K562 (cell line): ENCODE measurements around the gene CCNL2. TPM values are rescaled to one million over a fixed set of nuclear protein-coding genes. Genes with fewer than 3 reads are reported as not detected.

Experiments used
- ATAC-seq: fragments of 200-7000 bp; cut with Tn5 transposase; 3 replicates; pipeline ENCODE4 v1.9.1; 2020; ENCODE audit warnings: moderate library complexity
- BruUV-seq: library from RNA; stranded (reverse); fragments of 400-500 nt; replicated peaks from 2 replicates; lab custom pipeline; 2021; lab: Mats Ljungman, UMichigan
- CTCF ChIA-PET: fragments of 300-600 bp; formaldehyde crosslinking; extraction: SDS; loops from one replicate; lab custom pipeline; 2021; ENCODE audit warnings: low intra/inter-chr PET ratio; lab: Yijun Ruan, JAX
- POLR2A ChIA-PET: fragments of 300-600, 350-650 bp; sonication (Branson Sonifier 250); formaldehyde crosslinking; extraction: SDS; loops from one replicate; lab custom pipeline; 2021; ENCODE audit warnings: antibody characterized with exemption, inconsistent platforms; lab: Yijun Ruan, JAX
- DNase-seq, 4 experiments: peaks; one replicate each; pipeline versions ENCODE4 v3.0.0 to v3.0.0-alpha.2; 2011 to 2018; ENCODE audit warnings: low spot score in 3 of 4, mixed read lengths in 3 of 4; ENCODE audit errors: extremely low read depth in 1 of 4
- FAIRE-seq: peaks from 2 replicates; lab custom pipeline; 2011; peaks lifted over from hg19 to GRCh38; lab: Jason Lieb, UNC
- H2AFZ ChIP-seq: 2 replicates; pipeline ENCODE4 v1.6.0; 2011; ENCODE audit warnings: low read depth, low read length, control low read depth, inconsistent platforms
- H3K27ac ChIP-seq: fragments of 200-600 bp; 3 replicates; pipeline ENCODE4 v1.8.0; 2011; ENCODE audit warnings: low read depth, mild to moderate bottlenecking, control low read depth, inconsistent platforms, low read length, moderate library complexity, mixed read lengths; ENCODE audit errors: extremely low read depth
- H3K27me3 ChIP-seq, 2 experiments: fragments of 300-600 bp in 1 of 2; 2 replicates in 1 of 2; 3 replicates in 1 of 2; pipeline versions ENCODE4 v1.6.0 to v1.8.0; 2011; ENCODE audit warnings: inconsistent platforms in 2 of 2, low read length in 2 of 2, mild to moderate bottlenecking in 1 of 2, mixed read lengths in 1 of 2, moderate library complexity in 1 of 2; ENCODE audit not compliant: control insufficient read depth in 2 of 2, insufficient read depth in 2 of 2
- H3K36me3 ChIP-seq: fragments of 300-600 bp; 3 replicates; pipeline ENCODE4 v1.8.0; 2011; ENCODE audit warnings: mild to moderate bottlenecking, low read length, inconsistent platforms; ENCODE audit not compliant: control insufficient read depth, insufficient read depth
- H3K4me1 ChIP-seq, 2 experiments: fragments of 200-600 bp in 1 of 2; replicated peaks in 1 of 2; 2 replicates in 1 of 2; 3 replicates in 1 of 2; pipeline versions ENCODE4 v1.5.1 to v1.8.0; 2011; ENCODE audit warnings: inconsistent platforms in 2 of 2, low read length in 2 of 2, mild to moderate bottlenecking in 1 of 2, mixed read lengths in 1 of 2, moderate library complexity in 1 of 2; ENCODE audit not compliant: control insufficient read depth in 2 of 2, insufficient read depth in 2 of 2
- H3K4me2 ChIP-seq: 2 replicates; pipeline ENCODE4 v1.6.1; 2011; ENCODE audit warnings: low read length, control low read depth, inconsistent platforms, mixed read lengths; ENCODE audit not compliant: insufficient read depth
- H3K4me3 ChIP-seq: fragments of 200-600 bp; sonication (generic), shearing (Covaris generic); 2 replicates; pipeline ENCODE4 v1.5.1; 2016; ENCODE audit warnings: control low read depth, inconsistent platforms
- H3K79me2 ChIP-seq: fragments of 200-600 bp; 3 replicates; pipeline ENCODE4 v1.8.0; 2011; ENCODE audit warnings: low read length, inconsistent platforms; ENCODE audit not compliant: control insufficient read depth, insufficient read depth
- H3K9ac ChIP-seq, 2 experiments: 2 replicates each; pipeline versions ENCODE4 v1.6.0 to v1.6.1; 2011; ENCODE audit warnings: low read depth in 2 of 2, low read length in 2 of 2, control low read depth in 1 of 2, inconsistent platforms in 1 of 2, mild to moderate bottlenecking in 1 of 2, mixed read lengths in 1 of 2; ENCODE audit not compliant: insufficient read depth in 1 of 2
- H3K9me1 ChIP-seq: one replicate; pipeline ENCODE4 v1.6.0; 2011; ENCODE audit warnings: inconsistent platforms, mild to moderate bottlenecking, low read length, moderate library complexity; ENCODE audit not compliant: control insufficient read depth, insufficient read depth
- H3K9me3 ChIP-seq: replicated peaks from 2 replicates; pipeline ENCODE4 v1.5.1; 2011; ENCODE audit warnings: low read depth, low read length, inconsistent platforms; ENCODE audit not compliant: control insufficient read depth, insufficient read depth
- H4K20me1 ChIP-seq: replicated peaks from 2 replicates; pipeline ENCODE4 v1.6.1; 2011; ENCODE audit warnings: low read length, inconsistent platforms, mixed read lengths; ENCODE audit not compliant: control insufficient read depth, insufficient read depth
- CHD1 ChIP-seq: fragments of 200-600 bp; sonication (generic); IDR thresholded peaks from one replicate; pipeline ENCODE4 v1.6.1; 2012; ENCODE audit warnings: mild to moderate bottlenecking, moderate library complexity, low read length, inconsistent platforms
- JUNB ChIP-seq: fragments of 450-650 bp; formaldehyde crosslinking; conservative IDR thresholded peaks from 2 replicates; pipeline ENCODE4 v1.4.0; 2020; ENCODE audit warnings: mild to moderate bottlenecking
- JUND ChIP-seq, 2 experiments: IDR thresholded peaks; 2 replicates in 1 of 2; 3 replicates in 1 of 2; pipeline ENCODE4 v1.6.1; 2011; ENCODE audit warnings: borderline replicate concordance in 2 of 2, low read depth in 2 of 2, low read length in 2 of 2, improper control_type of control experiment in 1 of 2, missing biosample characterization in 1 of 2, missing genetic modification characterization in 1 of 2, missing genetic modification reagents in 1 of 2
- KAT8 ChIP-seq: fragments of 450-650 bp; IDR thresholded peaks from 2 replicates; pipeline ENCODE4 v1.6.1; 2016; ENCODE audit warnings: low read depth, mild to moderate bottlenecking
- LCOR ChIP-seq: sonication (generic); formaldehyde crosslinking; IDR thresholded peaks from 2 replicates; pipeline ENCODE4 v1.8.0; 2022; ENCODE audit warnings: mild to moderate bottlenecking, missing genetic modification reagents
- SNIP1 ChIP-seq: fragments of 450-650 bp; IDR thresholded peaks from 2 replicates; pipeline ENCODE4 v1.7.1; 2017; ENCODE audit warnings: low read depth, mild to moderate bottlenecking
- ZNF384 ChIP-seq: IDR thresholded peaks from 2 replicates; pipeline ENCODE4 v1.6.1; 2012; ENCODE audit warnings: low read depth, low read length, improper control_type of control experiment
- WGBS: fragments of 100-300 bp; shearing (Covaris generic); methylation state at CpG from one replicate; pipeline ENCODE4 v1.1.6; 2016; ENCODE audit warnings: low coverage, mixed read lengths; ENCODE audit not compliant: insufficient coverage; ENCODE audit errors: missing lambda C conversion rate; 5-methylcytosine and 5-hydroxymethylcytosine counted together
- in situ Hi-C: fragments of 300-500 bp; cut with MboI; formaldehyde crosslinking; loops from 4 replicates; pipeline ENCODE4 v1.15.0; 2018; ENCODE audit warnings: inconsistent platforms, mixed read lengths
- intact Hi-C: fragments of 100-400 bp; cut with micrococcal nuclease; formaldehyde crosslinking; loops from 2 replicates; pipeline ENCODE4 v1.14.2; 2022
- polyA plus RNA-seq, 8 experiments: library from polyadenylated mRNA; depleted of rRNA in 4 of 8; stranded (reverse) in 5 of 8; unstranded in 3 of 8; fragments of >200 nt; fragmentation: Nextera tagmentation in 2 of 8; fragmentation: Illumina TruSeq in 1 of 8; extraction: Ambion mirVana in 2 of 8; extraction: Trizol in 1 of 8; gene quantifications; 2 replicates each; pipeline versions ENCODE4 v1.2.1 to v1.2.3, GENCODE V29; 2011 to 2014; ENCODE audit warnings: inconsistent platforms in 1 of 8, missing spikeins in 1 of 8
- total RNA-seq, 7 experiments: library from RNA; depleted of rRNA in 6 of 7; stranded (reverse); fragments of >200 nt in 6 of 7; fragmentation: Illumina TruSeq in 2 of 7; extraction: Trizol in 2 of 7; gene quantifications; 2 replicates each; pipeline versions ENCODE4 v1.2.1 to v1.2.3, GENCODE V29; 2011 to 2021; ENCODE audit warnings: low replicate concordance in 1 of 7
- TF ChIP-seq, protein P1 (sequence below), 2 experiments: fragments of 450-650 bp; formaldehyde crosslinking in 1 of 2; IDR thresholded peaks; 2 replicates each; pipeline versions ENCODE4 v1.4.0 to v1.6.1; 2014 to 2020; ENCODE audit warnings: mild to moderate bottlenecking in 2 of 2, borderline replicate concordance in 1 of 2, low read depth in 1 of 2
- TF ChIP-seq, protein P2 (sequence below): fragments of 250-450 bp; sonication (Bioruptor Pico); IDR thresholded peaks from 2 replicates; pipeline ENCODE4 v1.8.0; 2021; ENCODE audit warnings: moderate library complexity, mild to moderate bottlenecking, inconsistent platforms
- TF ChIP-seq, protein P3 (sequence below): fragments of 250-450 bp; sonication (Bioruptor Pico); IDR thresholded peaks from 2 replicates; pipeline ENCODE4 v1.8.0; 2021; ENCODE audit warnings: moderate library complexity, mild to moderate bottlenecking, inconsistent platforms

Gene CCNL2
- total and polyA plus RNA-seq, 9 of the 15 experiments (the other 6 are each of a cell fraction or from before 2014, with no cell fraction given) = 2.8 to 287 (median 94.5) TPM

DNA sequence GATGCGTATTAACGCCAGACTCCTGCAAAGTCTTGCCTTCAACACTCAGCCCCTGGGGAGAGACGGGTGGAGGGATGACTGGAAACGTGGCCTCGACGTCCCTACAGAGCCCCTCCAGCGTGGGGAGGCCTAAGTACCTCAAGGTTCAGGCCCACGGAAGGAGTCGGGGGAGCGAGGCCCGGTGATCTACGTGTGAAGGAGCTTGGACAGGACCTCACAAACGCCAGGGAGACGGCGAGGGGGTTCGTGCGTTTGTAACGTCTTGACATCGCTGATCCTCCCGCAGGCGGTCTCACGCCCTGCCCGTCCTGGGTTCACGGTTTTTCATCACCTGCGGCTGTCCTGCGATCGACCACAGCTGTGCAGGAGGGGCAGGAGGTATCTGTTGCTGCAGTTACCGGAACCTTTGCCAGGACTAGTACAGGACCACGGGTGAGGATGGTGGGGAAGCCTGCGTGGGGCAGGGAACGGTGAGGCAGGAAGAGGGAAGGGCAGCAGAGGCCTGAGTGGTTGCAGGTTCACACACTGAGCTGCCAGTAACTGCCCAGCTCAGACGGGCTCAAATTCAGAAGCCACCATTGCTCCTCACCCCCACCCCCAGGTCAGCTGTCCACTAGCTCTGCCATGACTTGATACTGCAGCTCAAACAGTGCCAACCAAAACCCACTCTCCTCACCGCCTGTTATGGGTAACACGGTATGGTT is 889 bp upstream of the CCNL2 start:
- H3K4me2 ChIP-seq = peak overlapping the region; percentile 97
- peaks cover 8% of the 10 kb centered on the region for H3K9me1 ChIP-seq
- peaks cover 14% of the 10 kb centered on the region for H4K20me1 ChIP-seq
- DNase-seq = no peak
- peak overlapping the region; percentile 100 for H3K4me3 ChIP-seq
- in situ Hi-C loops = no loop called here
- H3K4me1 ChIP-seq = peaks cover 19 to 48% of the 10 kb centered on the region in 2 experiments
- ChIA-PET CTCF (interaction anchor here (0.5 kb wide), 1 partner anchor 33 kb away, joined by 3 read pairs; no protein-coding TSS in a partner anchor), POLR2A (interaction anchor here (0.6 to 4.5 kb wide), 12 partner anchors 7 to 272 kb away, joined by 3 to 41 read pairs (median 4); partner anchors contain the start of genes AURKAIP1 and MRPL20)
- H3K79me2 ChIP-seq = peaks cover 77% of the 10 kb centered on the region
- H2AFZ ChIP-seq = peak overlapping the region; percentile 92
- BruUV-seq = TSS peak; percentile 69
- FAIRE-seq = no peak
- no peaks in the 10 kb centered on the region for H3K27me3 ChIP-seq
- H3K27ac ChIP-seq = peak overlapping the region; percentile 98
- WGBS = 3% methylated on average over 34 of the region's 34 CpGs
- peaks cover 77% of the 10 kb centered on the region for H3K36me3 ChIP-seq
- ATAC-seq = peak; percentile 1
- H3K9me3 ChIP-seq = no peaks in the 10 kb centered on the region
- peak overlapping the region; percentile 96 to 99 for H3K9ac ChIP-seq
- intact Hi-C loops = loop anchor here (10.0 kb wide), 1 partner anchor 115 kb away; the partner anchor contains the start of gene ATAD3A
- TF ChIP-seq CHD1 (peak; percentile 74), JUND (IDR thresholded peaks at IDR 0.05; ENCODE audit: borderline replicate concordance, low read depth, low read length) (no peak), JUND (tag; IDR thresholded peaks at IDR 0.05; ENCODE audit: borderline replicate concordance, low read depth, low read length) (no peak), SNIP1 (no peak), ZNF384 (no peak), JUNB (no peak), LCOR (CRISPR knock-in tag) (no peak), KAT8 (no peak)
- TF ChIP-seq, protein P1, sequence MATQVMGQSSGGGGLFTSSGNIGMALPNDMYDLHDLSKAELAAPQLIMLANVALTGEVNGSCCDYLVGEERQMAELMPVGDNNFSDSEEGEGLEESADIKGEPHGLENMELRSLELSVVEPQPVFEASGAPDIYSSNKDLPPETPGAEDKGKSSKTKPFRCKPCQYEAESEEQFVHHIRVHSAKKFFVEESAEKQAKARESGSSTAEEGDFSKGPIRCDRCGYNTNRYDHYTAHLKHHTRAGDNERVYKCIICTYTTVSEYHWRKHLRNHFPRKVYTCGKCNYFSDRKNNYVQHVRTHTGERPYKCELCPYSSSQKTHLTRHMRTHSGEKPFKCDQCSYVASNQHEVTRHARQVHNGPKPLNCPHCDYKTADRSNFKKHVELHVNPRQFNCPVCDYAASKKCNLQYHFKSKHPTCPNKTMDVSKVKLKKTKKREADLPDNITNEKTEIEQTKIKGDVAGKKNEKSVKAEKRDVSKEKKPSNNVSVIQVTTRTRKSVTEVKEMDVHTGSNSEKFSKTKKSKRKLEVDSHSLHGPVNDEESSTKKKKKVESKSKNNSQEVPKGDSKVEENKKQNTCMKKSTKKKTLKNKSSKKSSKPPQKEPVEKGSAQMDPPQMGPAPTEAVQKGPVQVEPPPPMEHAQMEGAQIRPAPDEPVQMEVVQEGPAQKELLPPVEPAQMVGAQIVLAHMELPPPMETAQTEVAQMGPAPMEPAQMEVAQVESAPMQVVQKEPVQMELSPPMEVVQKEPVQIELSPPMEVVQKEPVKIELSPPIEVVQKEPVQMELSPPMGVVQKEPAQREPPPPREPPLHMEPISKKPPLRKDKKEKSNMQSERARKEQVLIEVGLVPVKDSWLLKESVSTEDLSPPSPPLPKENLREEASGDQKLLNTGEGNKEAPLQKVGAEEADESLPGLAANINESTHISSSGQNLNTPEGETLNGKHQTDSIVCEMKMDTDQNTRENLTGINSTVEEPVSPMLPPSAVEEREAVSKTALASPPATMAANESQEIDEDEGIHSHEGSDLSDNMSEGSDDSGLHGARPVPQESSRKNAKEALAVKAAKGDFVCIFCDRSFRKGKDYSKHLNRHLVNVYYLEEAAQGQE (IDR thresholded peaks at IDR 0.05; ENCODE audit: borderline replicate concordance) = no peak
- TF ChIP-seq, protein P1 (CRISPR knock-in tag; IDR thresholded peaks at IDR 0.05; ENCODE audit: low read depth) = no peak
- TF ChIP-seq, protein P2, sequence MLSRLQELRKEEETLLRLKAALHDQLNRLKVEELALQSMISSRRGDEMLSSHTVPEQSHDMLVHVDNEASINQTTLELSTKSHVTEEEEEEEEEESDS (CRISPR knock-in tag) = no peak
- TF ChIP-seq, protein P3, sequence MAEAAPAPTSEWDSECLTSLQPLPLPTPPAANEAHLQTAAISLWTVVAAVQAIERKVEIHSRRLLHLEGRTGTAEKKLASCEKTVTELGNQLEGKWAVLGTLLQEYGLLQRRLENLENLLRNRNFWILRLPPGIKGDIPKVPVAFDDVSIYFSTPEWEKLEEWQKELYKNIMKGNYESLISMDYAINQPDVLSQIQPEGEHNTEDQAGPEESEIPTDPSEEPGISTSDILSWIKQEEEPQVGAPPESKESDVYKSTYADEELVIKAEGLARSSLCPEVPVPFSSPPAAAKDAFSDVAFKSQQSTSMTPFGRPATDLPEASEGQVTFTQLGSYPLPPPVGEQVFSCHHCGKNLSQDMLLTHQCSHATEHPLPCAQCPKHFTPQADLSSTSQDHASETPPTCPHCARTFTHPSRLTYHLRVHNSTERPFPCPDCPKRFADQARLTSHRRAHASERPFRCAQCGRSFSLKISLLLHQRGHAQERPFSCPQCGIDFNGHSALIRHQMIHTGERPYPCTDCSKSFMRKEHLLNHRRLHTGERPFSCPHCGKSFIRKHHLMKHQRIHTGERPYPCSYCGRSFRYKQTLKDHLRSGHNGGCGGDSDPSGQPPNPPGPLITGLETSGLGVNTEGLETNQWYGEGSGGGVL (CRISPR knock-in tag) = no peak
